ENCODE results near the gene PKD1. TPM values are rescaled to one million over a fixed set of nuclear protein-coding genes. Genes with fewer than 3 reads are reported as not detected.

The PKD1 gene
- total RNA-seq, 1 experiment from 2014 or later = 91.5 TPM

Small RNA genes within 50 kb of the gene (microRNA-seq; reads per million reads assigned to microRNA genes)
- gene MIR1225 (ENCODE audit: borderline number of aligned reads, borderline replicate concordance) = not detected
- gene MIR3180-5 (ENCODE audit: borderline number of aligned reads, borderline replicate concordance) = not detected
- not detected for gene MIR4516 (ENCODE audit: borderline number of aligned reads, borderline replicate concordance)
- gene MIR6511B1 (ENCODE audit: borderline number of aligned reads, borderline replicate concordance) = not detected

Other genes with a start within 250 kb of the PKD1 start
- gene HS3ST6, start 217.5 kb downstream of the PKD1 start, total RNA-seq (2021) = not detected in 2 replicates
- 49.4 and 54.9 TPM in 2 replicates for gene MSRB1, start 192.7 kb downstream of the PKD1 start, total RNA-seq (2021)
- 0.44 TPM in 1 of 2 replicates, not detected in the other for gene RPL3L, start 181.2 kb downstream of the PKD1 start, total RNA-seq (2021)
- 181 and 190 TPM in 2 replicates for gene NDUFB10, start 176.4 kb downstream of the PKD1 start, total RNA-seq (2021)
- gene RPS2, start 171.1 kb downstream of the PKD1 start, total RNA-seq (2021) = 3,808 and 4,468 TPM in 2 replicates
- not detected in 2 replicates for gene RNF151, start 169.0 kb downstream of the PKD1 start, total RNA-seq (2021)
- gene TBL3, start 163.8 kb downstream of the PKD1 start, total RNA-seq (2021) = 51.3 and 66.4 TPM in 2 replicates
- gene NOXO1, start 154.4 kb downstream of the PKD1 start, total RNA-seq (2021) = 11.1 and 12.7 TPM in 2 replicates
- 59.7 and 63.8 TPM in 2 replicates for gene GFER, start 151.7 kb downstream of the PKD1 start, total RNA-seq (2021)
- gene SYNGR3, start 145.9 kb downstream of the PKD1 start, total RNA-seq (2021) = 4.3 and 4.5 TPM in 2 replicates
- 68.4 and 72.5 TPM in 2 replicates for gene ZNF598, start 126.1 kb downstream of the PKD1 start, total RNA-seq (2021)
- gene NPW, start 116.1 kb downstream of the PKD1 start, total RNA-seq (2021) = 4.0 and 8.1 TPM in 2 replicates
- 104 and 144 TPM in 2 replicates for gene NHERF2, start 109.0 kb downstream of the PKD1 start, total RNA-seq (2021)
- 47.3 and 66.6 TPM in 2 replicates for gene NTHL1, start 88.1 kb downstream of the PKD1 start, total RNA-seq (2021)
- gene TSC2, start 87.9 kb downstream of the PKD1 start, total RNA-seq (2021) = 166 and 170 TPM in 2 replicates
- 29.5 and 31.3 TPM in 2 replicates for gene RAB26, start 12.7 kb upstream of the PKD1 start, total RNA-seq (2021)
- gene TRAF7, start 19.9 kb upstream of the PKD1 start, total RNA-seq (2021) = 166 and 199 TPM in 2 replicates
- gene CASKIN1, start 60.7 kb upstream of the PKD1 start, total RNA-seq (2021) = 2.1 and 3.3 TPM in 2 replicates
- 66.3 and 74.2 TPM in 2 replicates for gene MLST8, start 69.6 kb upstream of the PKD1 start, total RNA-seq (2021)
- 17.1 and 24.6 TPM in 2 replicates for gene BRICD5, start 75.0 kb upstream of the PKD1 start, total RNA-seq (2021)
- gene PGP, start 78.9 kb upstream of the PKD1 start, total RNA-seq (2021) = 20.2 and 23.4 TPM in 2 replicates
- 38.8 and 41.1 TPM in 2 replicates for gene E4F1, start 87.7 kb upstream of the PKD1 start, total RNA-seq (2021)
- 6.0 and 7.3 TPM in 2 replicates for gene DNASE1L2, start 100.5 kb upstream of the PKD1 start, total RNA-seq (2021)
- gene ECI1, start 115.7 kb upstream of the PKD1 start, total RNA-seq (2021) = 131 and 216 TPM in 2 replicates
- 229 and 250 TPM in 2 replicates for gene RNPS1, start 132.2 kb upstream of the PKD1 start, total RNA-seq (2021)
- gene ABCA3, start 204.8 kb upstream of the PKD1 start, total RNA-seq (2021) = 6.2 and 8.0 TPM in 2 replicates